Psoas muscle (tissue), 8 donors: ENCODE measurements around the gene IDH3G. TPM values are rescaled to one million over a fixed set of nuclear protein-coding genes. Genes with fewer than 3 reads are reported as not detected.

Source experiments
- ATAC-seq, 4 donors: fragments of 200-7000 bp; cut with Tn5 transposase; one replicate each; pipeline ENCODE4 v1.9.1; 2020; ENCODE audit warnings: moderate library complexity in 3 of 4, mild to moderate bottlenecking in 2 of 4
- DNase-seq, 2 donors: peaks; one replicate each; pipeline ENCODE4 v3.0.0-alpha.2; 2020
- H3K27ac ChIP-seq: fragments of 200-600 bp; one replicate; pipeline ENCODE4 v1.8.0; 2022
- H3K27me3 ChIP-seq, 3 donors: fragments of 200-600 bp in 1 of 3; one replicate each; pipeline versions ENCODE4 v1.6.1 to v1.8.0; 2013 to 2022; ENCODE audit warnings: low read length in 2 of 3, mild to moderate bottlenecking in 2 of 3, moderate library complexity in 1 of 3; ENCODE audit not compliant: insufficient read depth in 3 of 3
- H3K36me3 ChIP-seq, 2 donors: fragments of 200-600 bp in 1 of 2; one replicate each; pipeline versions ENCODE4 v1.6.1 to v1.8.0; 2013 to 2022; ENCODE audit warnings: low read depth in 1 of 2, mild to moderate bottlenecking in 1 of 2, moderate library complexity in 1 of 2; ENCODE audit not compliant: insufficient read depth in 1 of 2
- H3K4me1 ChIP-seq: fragments of 200-600 bp; one replicate; pipeline ENCODE4 v1.8.0; 2022
- H3K4me3 ChIP-seq: fragments of 200-600 bp; one replicate; pipeline ENCODE4 v1.8.0; 2022; ENCODE audit warnings: mild to moderate bottlenecking
- H3K9me3 ChIP-seq: fragments of 200-600 bp; one replicate; pipeline ENCODE4 v1.8.0; 2022
- CTCF ChIP-seq: fragments of 200-600 bp; IDR thresholded peaks from one replicate; pipeline ENCODE4 v1.8.0; 2022; ENCODE audit warnings: antibody characterized with exemption
- WGBS, 3 donors: extraction: QIAGEN DNeasy Blood & Tissue Kit; methylation state at CpG; one replicate each; pipeline versions ENCODE4 v1.1.6 to v1.1.7; 2013; 5-methylcytosine and 5-hydroxymethylcytosine counted together
- intact Hi-C, 2 donors: fragments of 100-400 bp; cut with DNase I; formaldehyde crosslinking; loops; one replicate each; pipeline versions ENCODE4 v1.11.0 to v1.14.2; 2022
- polyA plus RNA-seq, 3 donors: library from polyadenylated mRNA; stranded (reverse); fragments of 200-250 nt; gene quantifications; one replicate each; pipeline ENCODE4 v1.2.3, GENCODE V29; 2013
- total RNA-seq, 4 donors: library from RNA; stranded (reverse); fragmentation: NEBNext Ultra II Directional in 2 of 4; extraction: Animal tissue kit (Norgen Biotek cat#: 25700) in 2 of 4; gene quantifications; one replicate each; pipeline versions ENCODE4 v1.2.1 to v1.2.4, GENCODE V29; 2021 to 2023
- donor health status: healthy with polysubstance abuse.
- donor health status: DM: no; HTN: no; CAD: no; lungs with moderate emphysema.
- donor health status: Bipolar disorder and iron deficiency.
- donor health status: healthy.
- donor health status: DM: yes; HTN: yes; CAD: no.
- donor health status: DM: no; HTN: no; CAD: no.
- donor health status: DM: no; HTN: no; CAD: no.
- donor health status: DM: yes; HTN: yes; CAD: no.

Gene IDH3G
- total and polyA plus RNA-seq, 7 donors: 25.0 to 56.9 (median 50.5) TPM

- TF ChIP-seq CTCF: no peak
- 80 to 82% (median 81%) methylated on average over 23 to 25 of the region's 25 CpGs for WGBS, 3 donors
- no peaks in the 10 kb centered on the region for H3K36me3 ChIP-seq
- ATAC-seq: no peak
- DNase-seq: peak in 1 of 2 donors; percentile 12
- no peaks in the 10 kb centered on the region for H3K9me3 ChIP-seq
- peaks cover 0 to 23% (median under 1%) of the 10 kb centered on the region in 3 donors for H3K27me3 ChIP-seq
- no peaks in the 10 kb centered on the region for H3K4me1 ChIP-seq
- H3K27ac ChIP-seq: no peak overlapping the region
- intact Hi-C loops: no loop called here
- H3K4me3 ChIP-seq: no peak overlapping the region
These were observed 22.9 kb upstream of the IDH3G start for GRCh38 chrX:153816831-153817690.

- Histone ChIP-seq H3K9me3 (no peaks in the 10 kb centered on the region), H3K27me3 (peaks cover 0 to 24% (median 0%) of the 10 kb centered on the region in 3 donors), H3K27ac (no peak overlapping the region), H3K4me1 (no peaks in the 10 kb centered on the region), H3K36me3 (no peaks in the 10 kb centered on the region), H3K4me3 (no peak overlapping the region)
- TF ChIP-seq CTCF: no peak
- intact Hi-C loops: no loop called here
- no peak for ATAC-seq
- 73 to 85% (median 75%) methylated on average over 14 to 19 of the region's 19 CpGs for WGBS, 3 donors
- peak in 1 of 2 donors; percentile 5 for DNase-seq
These were observed 20.6 kb upstream of the IDH3G start for GRCh38 chrX:153814591-153815315.

GRCh38 chrX:153813161-153813560, 19.0 kb upstream of the IDH3G start:
- TF ChIP-seq CTCF: no peak
- ATAC-seq (no peak), DNase-seq (no peak)
- H3K4me3 ChIP-seq: no peak overlapping the region
- no peaks in the 10 kb centered on the region for H3K4me1 ChIP-seq
- intact Hi-C loops: no loop called here
- peaks cover 0 to 21% (median 0%) of the 10 kb centered on the region in 3 donors for H3K27me3 ChIP-seq
- WGBS, 3 donors: 79 to 92% (median 87%) methylated on average over 5 of the region's 5 CpGs
- H3K36me3 ChIP-seq: no peaks in the 10 kb centered on the region
- H3K9me3 ChIP-seq: no peaks in the 10 kb centered on the region
- H3K27ac ChIP-seq: no peak overlapping the region

GRCh38 chrX:153812220-153812619, 18.0 kb upstream of the IDH3G start:
- ATAC-seq: no peak
- H3K27me3 ChIP-seq: peaks cover 0 to 22% (median 0%) of the 10 kb centered on the region in 3 donors
- intact Hi-C loops: no loop called here
- no peaks in the 10 kb centered on the region for H3K9me3 ChIP-seq
- no peak overlapping the region for H3K27ac ChIP-seq
- H3K4me1 ChIP-seq: no peaks in the 10 kb centered on the region
- TF ChIP-seq CTCF: no peak
- DNase-seq: no peak
- no peaks in the 10 kb centered on the region for H3K36me3 ChIP-seq
- H3K4me3 ChIP-seq: no peak overlapping the region
- 39 to 54% (median 52%) methylated on average over 9 to 14 of the region's 14 CpGs for WGBS, 3 donors
